HL-60 (cell line): Measurements from ENCODE around the gene NOL6.
A peak's percentile ranks its signal among the peaks of the same experiment; 100 is the strongest.

Experiments used
- DNase-seq, 2 experiments: peaks; one replicate each; pipeline ENCODE4 v3.0.0-alpha.2; 2010 to 2020; ENCODE audit warnings: low read depth in 1 of 2, low spot score in 1 of 2
- H3K27ac ChIP-seq: fragments of 250-450 bp; sonication (Bioruptor Pico); replicated peaks from 2 replicates; pipeline ENCODE4 v1.5.1; 2020; ENCODE audit warnings: mild to moderate bottlenecking, moderate library complexity
- H3K27me3 ChIP-seq: fragments of 250-450 bp; sonication (Bioruptor Pico); 2 replicates; pipeline ENCODE4 v1.5.1; 2021; ENCODE audit warnings: mild to moderate bottlenecking, moderate library complexity; ENCODE audit not compliant: insufficient read depth, poor library complexity, severe bottlenecking
- H3K4me3 ChIP-seq: replicated peaks from 2 replicates; pipeline ENCODE4 v1.5.1; 2011; ENCODE audit warnings: mild to moderate bottlenecking, control low read depth, low read length; ENCODE audit not compliant: insufficient read depth
- GABPA ChIP-seq: IDR thresholded peaks from 2 replicates; pipeline ENCODE4 v1.6.1; 2012; ENCODE audit warnings: low read depth
- POLR2AphosphoS5 ChIP-seq: IDR thresholded peaks from 2 replicates; pipeline ENCODE4 v1.6.1; 2012; ENCODE audit warnings: low read depth
- SPI1 ChIP-seq: IDR thresholded peaks from 2 replicates; pipeline ENCODE4 v1.6.1; 2012; ENCODE audit warnings: low read depth, mild to moderate bottlenecking, borderline replicate concordance
- TF ChIP-seq, protein P1 (sequence below): IDR thresholded peaks from 2 replicates; pipeline ENCODE4 v1.6.1; 2012; ENCODE audit warnings: low read depth; ENCODE audit not compliant: insufficient replicate concordance
- TF ChIP-seq, protein P2 (sequence below): IDR thresholded peaks from one replicate; pipeline ENCODE4 v1.5.1; 2011; ENCODE audit warnings: low read length, control low read depth, inconsistent platforms; ENCODE audit not compliant: insufficient read depth

The NOL6 gene

DNA sequence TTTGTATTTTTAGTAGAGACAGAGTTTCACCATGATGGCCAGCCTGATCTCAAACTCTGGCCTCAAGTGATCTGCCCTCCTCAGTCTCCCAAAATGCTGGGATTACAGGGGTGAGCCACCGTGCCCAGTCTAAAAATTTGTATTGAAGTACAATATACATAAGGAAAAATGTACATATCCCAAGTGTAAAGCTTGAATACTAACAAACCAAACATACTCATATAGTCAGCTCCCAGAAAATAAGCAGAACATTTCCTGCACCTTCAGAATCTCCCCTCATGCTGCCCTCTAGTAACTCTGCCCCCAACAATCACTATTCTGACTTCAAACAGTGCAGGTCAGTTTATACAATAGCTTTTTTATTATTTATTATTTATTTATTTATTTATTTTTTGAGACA, 1.6 kb upstream of the NOL6 start:
- Histone ChIP-seq H3K27ac (no peak overlapping the region), H3K4me3 (no peak overlapping the region), H3K27me3 (no peaks in the 10 kb centered on the region)
- no peak for DNase-seq
- TF ChIP-seq POLR2AphosphoS5 (no peak), SPI1 (no peak), GABPA (no peak)
- TF ChIP-seq, protein P1, sequence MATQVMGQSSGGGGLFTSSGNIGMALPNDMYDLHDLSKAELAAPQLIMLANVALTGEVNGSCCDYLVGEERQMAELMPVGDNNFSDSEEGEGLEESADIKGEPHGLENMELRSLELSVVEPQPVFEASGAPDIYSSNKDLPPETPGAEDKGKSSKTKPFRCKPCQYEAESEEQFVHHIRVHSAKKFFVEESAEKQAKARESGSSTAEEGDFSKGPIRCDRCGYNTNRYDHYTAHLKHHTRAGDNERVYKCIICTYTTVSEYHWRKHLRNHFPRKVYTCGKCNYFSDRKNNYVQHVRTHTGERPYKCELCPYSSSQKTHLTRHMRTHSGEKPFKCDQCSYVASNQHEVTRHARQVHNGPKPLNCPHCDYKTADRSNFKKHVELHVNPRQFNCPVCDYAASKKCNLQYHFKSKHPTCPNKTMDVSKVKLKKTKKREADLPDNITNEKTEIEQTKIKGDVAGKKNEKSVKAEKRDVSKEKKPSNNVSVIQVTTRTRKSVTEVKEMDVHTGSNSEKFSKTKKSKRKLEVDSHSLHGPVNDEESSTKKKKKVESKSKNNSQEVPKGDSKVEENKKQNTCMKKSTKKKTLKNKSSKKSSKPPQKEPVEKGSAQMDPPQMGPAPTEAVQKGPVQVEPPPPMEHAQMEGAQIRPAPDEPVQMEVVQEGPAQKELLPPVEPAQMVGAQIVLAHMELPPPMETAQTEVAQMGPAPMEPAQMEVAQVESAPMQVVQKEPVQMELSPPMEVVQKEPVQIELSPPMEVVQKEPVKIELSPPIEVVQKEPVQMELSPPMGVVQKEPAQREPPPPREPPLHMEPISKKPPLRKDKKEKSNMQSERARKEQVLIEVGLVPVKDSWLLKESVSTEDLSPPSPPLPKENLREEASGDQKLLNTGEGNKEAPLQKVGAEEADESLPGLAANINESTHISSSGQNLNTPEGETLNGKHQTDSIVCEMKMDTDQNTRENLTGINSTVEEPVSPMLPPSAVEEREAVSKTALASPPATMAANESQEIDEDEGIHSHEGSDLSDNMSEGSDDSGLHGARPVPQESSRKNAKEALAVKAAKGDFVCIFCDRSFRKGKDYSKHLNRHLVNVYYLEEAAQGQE = no peak
- TF ChIP-seq, protein P2, sequence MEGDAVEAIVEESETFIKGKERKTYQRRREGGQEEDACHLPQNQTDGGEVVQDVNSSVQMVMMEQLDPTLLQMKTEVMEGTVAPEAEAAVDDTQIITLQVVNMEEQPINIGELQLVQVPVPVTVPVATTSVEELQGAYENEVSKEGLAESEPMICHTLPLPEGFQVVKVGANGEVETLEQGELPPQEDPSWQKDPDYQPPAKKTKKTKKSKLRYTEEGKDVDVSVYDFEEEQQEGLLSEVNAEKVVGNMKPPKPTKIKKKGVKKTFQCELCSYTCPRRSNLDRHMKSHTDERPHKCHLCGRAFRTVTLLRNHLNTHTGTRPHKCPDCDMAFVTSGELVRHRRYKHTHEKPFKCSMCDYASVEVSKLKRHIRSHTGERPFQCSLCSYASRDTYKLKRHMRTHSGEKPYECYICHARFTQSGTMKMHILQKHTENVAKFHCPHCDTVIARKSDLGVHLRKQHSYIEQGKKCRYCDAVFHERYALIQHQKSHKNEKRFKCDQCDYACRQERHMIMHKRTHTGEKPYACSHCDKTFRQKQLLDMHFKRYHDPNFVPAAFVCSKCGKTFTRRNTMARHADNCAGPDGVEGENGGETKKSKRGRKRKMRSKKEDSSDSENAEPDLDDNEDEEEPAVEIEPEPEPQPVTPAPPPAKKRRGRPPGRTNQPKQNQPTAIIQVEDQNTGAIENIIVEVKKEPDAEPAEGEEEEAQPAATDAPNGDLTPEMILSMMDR = no peak

DNA sequence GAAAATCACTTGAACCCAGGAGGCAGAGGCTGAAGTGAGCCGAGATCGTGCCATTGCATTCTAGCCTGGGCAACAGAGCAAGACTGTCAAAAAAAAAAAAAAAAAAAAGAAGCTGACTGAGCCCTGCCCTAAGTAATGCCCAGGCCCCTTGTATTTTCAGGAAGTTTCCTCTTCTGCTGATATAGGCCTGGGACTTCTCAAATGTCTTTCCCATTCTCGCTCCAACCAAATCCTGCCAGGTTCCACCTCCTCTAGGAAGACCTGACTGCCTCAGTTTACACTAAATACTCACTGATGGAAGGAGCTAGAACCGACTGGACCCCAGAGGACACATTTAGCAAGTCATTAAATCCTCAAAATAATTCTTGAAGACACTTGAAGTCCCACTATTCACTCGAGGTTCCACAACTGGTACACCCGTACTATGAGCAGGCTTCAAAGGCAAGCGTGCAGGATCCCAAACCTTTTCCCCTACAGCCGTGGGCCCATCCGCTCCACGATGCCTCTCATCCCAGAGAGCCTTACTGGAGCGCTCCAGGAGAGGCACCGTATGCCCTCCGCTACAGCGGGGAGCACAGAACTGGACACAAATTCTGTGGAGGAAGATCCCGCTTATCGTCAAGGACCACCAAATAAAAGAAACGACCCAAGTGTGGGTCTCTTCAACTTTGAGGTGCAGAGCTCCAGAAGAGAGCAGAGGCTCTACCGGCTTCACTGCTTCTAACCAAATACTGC, 676 bp downstream of the NOL6 start:
- no peaks in the 10 kb centered on the region for H3K27me3 ChIP-seq
- no peak for TF ChIP-seq SPI1
- TF ChIP-seq, protein P1 = no peak
- DNase-seq = peak in 1 of 2 experiments; percentile 24
- peak overlapping the region; percentile 49 for H3K27ac ChIP-seq
- H3K4me3 ChIP-seq = peak overlapping the region; percentile 100

DNA sequence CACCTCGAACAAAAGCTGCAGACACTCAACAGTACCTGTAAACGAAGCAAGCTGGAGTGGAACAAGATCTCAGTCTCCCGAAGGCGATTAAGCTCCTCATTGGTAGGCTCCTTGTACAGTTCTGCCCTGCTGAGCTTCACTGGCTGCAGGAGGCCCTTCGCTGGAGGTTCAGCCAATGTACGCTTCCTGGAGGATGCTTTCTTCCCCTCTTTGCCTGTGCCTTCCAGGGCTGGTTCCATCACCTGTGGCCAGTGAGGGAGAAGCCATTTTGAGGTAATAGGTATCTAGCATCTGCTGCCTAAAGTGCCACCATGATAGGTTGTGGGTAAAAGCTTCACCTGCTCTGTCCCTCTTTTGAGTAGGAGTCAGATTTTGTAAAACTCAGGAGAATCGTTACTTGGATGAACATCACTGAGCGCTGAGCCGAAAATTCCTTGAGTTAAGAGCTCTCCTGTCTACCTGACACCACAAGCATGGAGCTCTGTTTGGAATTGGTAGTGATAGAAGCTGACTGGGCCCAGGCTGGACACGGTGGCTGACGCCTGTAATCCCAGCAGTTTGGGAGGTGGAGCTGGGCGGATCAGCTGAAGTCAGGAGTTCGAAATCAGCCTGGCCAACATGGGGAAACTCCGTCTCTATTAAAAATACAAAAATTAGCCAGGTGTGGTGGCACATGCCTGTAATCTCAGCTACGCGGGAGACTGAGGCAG, 1.4 kb downstream of the NOL6 start:
- Histone ChIP-seq H3K27ac (no peak overlapping the region; the same call in 1 of the 2 replicates), H3K27me3 (no peaks in the 10 kb centered on the region), H3K4me3 (peak overlapping the region; percentile 100)
- TF ChIP-seq, protein P2 = no peak
- no peak for TF ChIP-seq GABPA
- TF ChIP-seq POLR2AphosphoS5 = no peak
- no peak for TF ChIP-seq SPI1
- TF ChIP-seq, protein P1 = no peak
- DNase-seq = no peak
